ENCODE data around the gene MEOX2. TPM values are rescaled to one million over a fixed set of nuclear protein-coding genes. Genes with fewer than 3 reads are reported as not detected.

MEOX2 gene
- total and polyA plus RNA-seq, 2 of the 8 experiments (the other 6 are each of a cell fraction or from before 2014, with no cell fraction given): 0.05 to 0.19 TPM

DNA sequence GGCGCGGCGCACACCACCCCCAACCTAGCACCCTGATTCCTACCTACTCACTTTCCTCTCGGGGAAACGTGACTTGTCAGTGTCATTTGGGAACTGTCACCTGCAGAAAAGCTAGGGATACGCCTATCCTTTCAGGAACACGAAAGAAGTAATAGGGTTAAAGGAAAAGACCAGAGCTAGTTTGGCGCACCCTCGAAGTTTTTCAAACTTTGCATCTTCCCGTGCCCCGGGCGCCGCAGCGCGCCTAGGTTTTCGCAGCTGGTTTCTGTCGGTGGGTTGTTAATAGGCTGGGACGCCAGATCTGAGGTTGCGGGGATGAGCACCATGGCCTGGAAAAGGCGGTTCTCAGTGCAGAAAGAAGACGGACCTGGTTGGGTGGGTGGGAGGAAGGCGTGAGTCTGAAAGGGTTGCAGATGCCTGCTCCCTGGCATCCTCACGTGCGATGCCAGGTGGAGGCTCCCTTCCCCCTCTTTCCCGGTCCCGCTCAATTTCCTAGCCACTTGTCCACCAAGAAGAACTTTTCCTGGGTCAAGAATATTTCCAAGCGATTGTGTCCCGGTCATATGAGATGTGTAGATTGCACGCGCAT, 568 bp upstream of the MEOX2 start (continued):
- TF ChIP-seq, protein P1, sequence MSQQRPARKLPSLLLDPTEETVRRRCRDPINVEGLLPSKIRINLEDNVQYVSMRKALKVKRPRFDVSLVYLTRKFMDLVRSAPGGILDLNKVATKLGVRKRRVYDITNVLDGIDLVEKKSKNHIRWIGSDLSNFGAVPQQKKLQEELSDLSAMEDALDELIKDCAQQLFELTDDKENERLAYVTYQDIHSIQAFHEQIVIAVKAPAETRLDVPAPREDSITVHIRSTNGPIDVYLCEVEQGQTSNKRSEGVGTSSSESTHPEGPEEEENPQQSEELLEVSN (IDR thresholded peaks at IDR 0.05): peak; percentile 94
- TF ChIP-seq RAD21 (IDR thresholded peaks at IDR 0.05 in 1 of 2, conservative IDR thresholded peaks at IDR 0.05 in 1 of 2; ENCODE audit: low read depth in 2 of 2, low read length in 2 of 2) (no peak), BRCA1 (IDR thresholded peaks at IDR 0.05; ENCODE audit: low read depth, low read length) (no peak), HDAC6 (IDR thresholded peaks at IDR 0.05; ENCODE audit: low read depth, low read length) (no peak)

Data from H1 (cell line).